ENCODE measurements around the gene ANKRD23.
"Not testable (repeated sequence)": the region's sequence is repeated elsewhere in the genome, so short reads cannot be mapped to it uniquely, and the experiment has no call there.

Gene ANKRD23

DNA sequence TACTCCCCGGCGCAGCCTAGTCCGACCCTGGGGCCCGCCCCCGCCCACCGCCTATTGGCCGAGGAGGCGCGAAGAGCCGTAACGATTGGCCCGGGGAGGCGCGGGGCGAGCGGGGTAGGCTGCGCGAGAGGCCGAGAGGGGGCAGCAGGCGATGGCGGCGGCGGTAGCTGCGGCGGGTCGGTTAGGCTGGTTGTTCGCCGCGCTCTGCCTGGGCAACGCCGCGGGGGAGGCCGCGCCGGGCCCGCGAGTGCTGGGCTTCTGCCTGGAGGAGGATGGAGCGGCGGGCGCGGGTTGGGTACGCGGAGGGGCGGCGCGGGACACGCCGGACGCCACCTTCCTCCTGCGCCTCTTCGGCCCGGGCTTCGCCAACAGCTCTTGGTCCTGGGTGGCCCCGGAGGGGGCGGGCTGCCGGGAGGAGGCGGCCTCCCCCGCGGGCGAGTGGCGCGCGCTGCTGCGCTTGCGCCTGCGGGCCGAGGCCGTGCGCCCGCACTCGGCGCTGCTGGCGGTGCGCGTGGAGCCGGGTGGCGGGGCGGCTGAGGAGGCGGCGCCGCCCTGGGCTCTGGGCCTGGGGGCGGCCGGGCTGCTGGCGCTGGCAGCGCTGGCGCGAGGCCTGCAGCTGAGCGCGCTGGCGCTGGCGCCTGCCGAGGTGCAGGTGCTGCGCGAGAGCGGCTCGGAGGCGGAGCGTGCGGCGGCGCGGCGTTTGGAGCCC, 27.5 kb downstream of the ANKRD23 start, which contains the start of gene CNNM3:
Gene CNNM3 (plus strand): TSS at position 142 of the 709 bp plus-strand sequence. CDS start 10 bp downstream, at position 152.
- DNase-seq (ENCODE audit: low read depth in 2 of 2): peak; percentile 71 to 74

DNA sequence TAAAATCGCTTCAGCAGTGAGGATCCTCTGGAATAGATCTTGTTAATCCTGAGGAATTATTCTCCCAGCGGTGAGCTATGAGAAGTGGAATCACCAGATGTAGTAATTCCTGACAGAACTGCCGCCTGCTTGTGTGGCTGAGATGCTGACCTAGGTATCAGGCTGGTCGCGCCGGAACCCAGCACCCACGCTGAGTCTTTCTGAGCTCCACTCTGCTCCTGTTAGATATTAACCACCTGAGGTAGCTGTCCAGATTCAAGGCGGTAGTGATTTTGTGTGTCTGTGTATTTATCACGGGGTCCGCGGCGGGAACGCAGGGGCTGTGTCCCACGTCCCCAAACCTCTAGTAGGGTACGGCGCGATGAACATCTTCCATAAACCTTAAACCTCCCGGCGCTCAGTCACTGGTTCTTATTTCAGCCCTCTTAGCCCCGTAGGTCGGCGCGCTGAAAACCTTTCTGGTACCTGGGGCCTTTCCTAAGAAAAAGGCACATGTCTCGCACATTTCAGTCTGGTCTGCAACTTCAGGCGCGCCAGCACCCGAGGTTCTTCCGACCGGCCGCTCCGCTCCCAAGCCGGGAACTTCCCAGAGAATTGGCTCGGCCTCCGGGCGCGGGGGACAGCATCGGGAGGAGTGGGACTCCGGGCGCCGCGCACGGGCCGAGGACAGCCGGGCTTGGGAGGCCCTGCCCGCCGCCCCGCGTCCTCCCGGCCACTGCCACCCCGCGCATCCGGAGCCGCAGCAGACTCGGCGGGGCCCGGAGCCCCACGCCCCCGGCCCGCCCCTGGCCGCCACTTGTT, 28.3 kb downstream of the ANKRD23 start:
- no peak for DNase-seq (ENCODE audit: low read depth in 2 of 2)

- DNase-seq (ENCODE audit: low read depth in 2 of 2): no peak
Measured at GRCh38 chr2:96813656-96814055, 30.2 kb downstream of the ANKRD23 start.

GRCh38 chr2:96811917-96812316, 31.9 kb downstream of the ANKRD23 start:
- peak; percentile 54 to 66 for DNase-seq (ENCODE audit: low read depth in 2 of 2)

DNA sequence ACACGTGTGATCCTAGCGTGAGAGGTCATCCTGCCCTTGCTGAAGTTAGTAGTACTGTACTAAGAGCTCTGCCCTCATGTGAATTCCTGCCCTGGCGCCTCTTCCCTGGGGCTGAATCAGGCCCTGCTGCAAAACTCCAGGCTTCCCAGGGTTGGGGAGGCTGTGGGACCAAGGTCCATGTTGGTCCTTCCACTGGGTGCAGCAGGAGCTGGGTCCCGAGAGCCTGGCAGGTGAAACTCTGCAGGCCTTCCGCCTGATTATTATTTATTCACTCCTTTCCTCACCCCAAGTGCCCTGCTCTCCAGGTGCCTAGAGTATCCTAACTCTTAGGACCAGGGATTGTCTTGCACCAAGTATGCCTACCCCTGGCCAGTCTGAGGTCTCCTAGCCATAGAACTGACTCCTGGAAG, 33.0 kb downstream of the ANKRD23 start:
- no peak for DNase-seq (ENCODE audit: low read depth in 2 of 2)

DNA sequence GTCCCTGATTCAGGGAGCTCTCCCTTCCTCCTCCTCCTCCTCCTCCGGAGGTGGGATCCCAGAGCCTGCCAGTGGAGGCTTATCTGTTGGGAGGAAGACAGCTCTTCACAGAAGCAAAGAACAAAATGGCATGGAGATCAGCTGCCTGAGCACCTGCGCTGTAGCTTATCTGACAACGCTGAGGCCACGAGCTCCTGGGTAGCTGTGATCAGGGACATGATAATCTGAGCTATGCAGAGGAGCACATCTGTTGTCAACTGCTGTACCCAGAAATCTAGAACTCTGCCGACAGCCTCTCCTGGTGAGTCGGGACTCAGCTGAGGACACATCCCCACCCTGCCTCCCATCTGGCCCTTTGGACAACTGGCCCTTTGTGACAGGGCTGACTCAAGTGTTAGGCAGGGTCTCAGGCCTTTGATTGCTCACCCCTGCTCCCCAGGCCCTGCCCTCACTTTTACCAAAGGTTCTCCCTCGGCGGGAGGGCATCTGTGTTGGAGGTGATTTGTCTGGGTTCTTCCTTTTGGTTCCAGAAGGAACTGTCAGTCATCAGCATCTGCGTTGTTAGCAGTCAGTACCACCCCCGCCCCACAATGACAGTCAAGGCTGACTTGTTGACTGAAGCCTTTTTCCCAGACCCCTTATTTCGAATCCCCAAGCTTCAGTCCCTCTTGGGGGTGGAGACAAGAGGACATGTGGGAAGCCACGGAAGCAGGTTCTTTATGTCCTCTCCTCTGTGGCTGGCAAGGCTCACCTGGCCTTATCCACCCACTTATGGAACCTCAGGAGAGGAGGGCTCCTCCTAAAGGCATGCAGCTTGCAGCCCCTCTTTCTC, 33.7 kb downstream of the ANKRD23 start:
- DNase-seq (ENCODE audit: low read depth in 2 of 2): no peak

DNA sequence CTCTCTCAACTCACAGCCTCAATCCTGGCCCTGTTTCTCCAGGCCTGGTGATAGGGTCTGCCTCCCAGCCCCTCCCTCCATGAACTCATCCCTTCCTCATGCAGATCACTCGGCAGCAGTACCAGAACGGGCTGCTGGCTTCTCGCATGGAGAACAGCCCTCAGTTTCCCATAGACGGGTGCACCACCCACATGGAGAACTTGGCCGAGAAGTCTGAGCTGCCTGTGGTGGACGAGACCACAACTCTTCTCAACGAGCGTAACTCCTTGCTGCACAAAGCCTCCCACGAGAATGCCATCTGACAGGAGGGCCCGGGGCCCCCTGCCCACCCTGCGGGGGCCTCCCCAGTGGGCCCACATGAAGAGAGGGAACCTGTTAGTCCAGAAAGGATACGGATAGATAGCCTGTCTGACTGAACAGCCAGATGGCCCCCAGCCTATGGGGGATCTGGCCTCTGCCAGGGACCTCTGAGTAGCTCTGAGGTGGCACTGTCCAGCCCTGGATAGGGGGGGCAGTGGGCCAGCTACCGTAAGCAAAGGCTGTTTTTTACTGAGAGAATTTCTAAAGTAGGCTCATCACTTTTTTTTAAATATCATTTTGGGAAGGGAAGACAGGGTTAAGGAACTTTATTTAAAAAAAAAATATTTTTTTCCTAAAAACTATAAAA, 34.5 kb downstream of the ANKRD23 start:
- no peak for DNase-seq (ENCODE audit: low read depth in 2 of 2)

DNA sequence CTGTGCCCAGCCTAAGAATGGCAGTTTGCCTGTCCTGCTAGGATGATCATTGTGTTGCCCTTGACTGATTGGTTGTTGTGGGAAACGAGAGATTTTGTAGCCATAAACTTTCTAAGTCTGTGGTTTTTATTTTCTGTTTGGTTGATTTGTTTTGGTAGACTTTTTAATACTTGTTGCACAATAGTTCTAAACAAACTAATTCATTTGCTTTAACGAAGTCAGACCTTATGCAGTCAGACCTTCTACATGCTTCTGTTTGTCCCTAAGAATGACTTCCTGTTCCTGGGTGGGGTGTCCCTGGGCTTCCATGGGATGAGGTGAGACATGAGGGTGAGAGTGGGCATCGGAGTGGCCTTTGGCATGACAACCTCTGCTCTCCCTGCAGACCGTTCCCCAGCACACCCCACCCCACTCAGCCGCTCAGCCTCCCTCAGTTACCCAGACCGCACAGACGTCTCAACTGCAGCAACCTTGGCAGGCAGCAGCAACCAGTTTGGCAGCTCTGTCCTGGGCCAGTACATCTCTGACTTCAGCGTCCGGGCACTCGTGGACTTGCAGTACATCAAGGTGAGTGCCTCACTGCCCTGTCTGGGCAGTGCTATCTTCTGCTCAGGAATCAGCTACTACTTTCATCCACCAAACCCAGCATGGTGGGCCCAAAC, 35.5 kb downstream of the ANKRD23 start:
- DNase-seq (ENCODE audit: low read depth in 2 of 2): no peak

DNA sequence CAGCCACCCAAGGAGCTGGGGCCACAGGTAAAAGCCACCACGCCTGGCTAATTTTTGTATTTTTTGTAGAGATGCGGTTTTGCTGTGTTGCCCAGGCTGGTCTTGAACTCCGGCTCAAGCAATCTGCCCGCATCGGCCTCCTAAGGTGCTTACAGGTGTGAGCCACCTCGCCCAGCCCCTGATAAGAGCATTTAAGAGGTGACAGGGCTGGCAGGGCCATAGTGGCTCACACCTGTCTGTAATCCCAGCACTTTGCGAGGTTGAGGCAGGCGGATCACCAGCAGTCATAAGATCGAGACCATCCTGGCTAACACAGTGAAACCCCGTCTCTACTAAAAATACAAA, 36.7 kb downstream of the ANKRD23 start:
- DNase-seq (ENCODE audit: low read depth in 2 of 2): no peak

GRCh38 chr2:96806468-96807126, 37.2 kb downstream of the ANKRD23 start:
- DNase-seq (ENCODE audit: low read depth in 2 of 2): no peak

GRCh38 chr2:96805946-96806345, 37.9 kb downstream of the ANKRD23 start:
- DNase-seq (ENCODE audit: low read depth in 2 of 2): not testable (repeated sequence)

- DNase-seq (ENCODE audit: low read depth in 2 of 2): no peak
Measured at GRCh38 chr2:96804986-96805385, 38.8 kb downstream of the ANKRD23 start.

- DNase-seq (ENCODE audit: low read depth in 2 of 2): no peak
Measured at GRCh38 chr2:96802721-96803120, 41.1 kb downstream of the ANKRD23 start.

- no peak for DNase-seq (ENCODE audit: low read depth in 2 of 2)
Measured at GRCh38 chr2:96801786-96802595, 41.8 kb downstream of the ANKRD23 start.

- DNase-seq (ENCODE audit: low read depth in 2 of 2): no peak
Measured at GRCh38 chr2:96801005-96801785, 42.6 kb downstream of the ANKRD23 start.

- no peak for DNase-seq (ENCODE audit: low read depth in 2 of 2)
Measured at GRCh38 chr2:96800061-96801004, 43.5 kb downstream of the ANKRD23 start.

DNA sequence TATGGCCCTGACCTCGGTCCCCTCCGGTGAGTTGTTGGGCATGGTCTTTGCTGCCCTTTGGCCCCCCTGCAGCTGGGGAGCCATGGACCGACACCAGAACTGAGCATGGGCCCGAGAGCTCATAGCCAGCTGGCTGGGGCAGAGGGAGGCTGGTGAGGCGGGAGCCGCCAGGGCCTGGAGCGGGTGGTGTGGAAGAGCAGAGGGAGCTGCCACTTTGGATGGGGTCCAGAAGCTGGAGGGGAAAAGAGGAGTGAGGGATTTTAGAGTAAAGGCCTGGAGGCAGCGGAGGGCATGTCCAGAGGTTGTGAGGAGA, 44.2 kb downstream of the ANKRD23 start:
- DNase-seq (ENCODE audit: low read depth in 2 of 2): no peak
